ENCODE data around the gene ACVR1B.

Gene ACVR1B

DNA sequence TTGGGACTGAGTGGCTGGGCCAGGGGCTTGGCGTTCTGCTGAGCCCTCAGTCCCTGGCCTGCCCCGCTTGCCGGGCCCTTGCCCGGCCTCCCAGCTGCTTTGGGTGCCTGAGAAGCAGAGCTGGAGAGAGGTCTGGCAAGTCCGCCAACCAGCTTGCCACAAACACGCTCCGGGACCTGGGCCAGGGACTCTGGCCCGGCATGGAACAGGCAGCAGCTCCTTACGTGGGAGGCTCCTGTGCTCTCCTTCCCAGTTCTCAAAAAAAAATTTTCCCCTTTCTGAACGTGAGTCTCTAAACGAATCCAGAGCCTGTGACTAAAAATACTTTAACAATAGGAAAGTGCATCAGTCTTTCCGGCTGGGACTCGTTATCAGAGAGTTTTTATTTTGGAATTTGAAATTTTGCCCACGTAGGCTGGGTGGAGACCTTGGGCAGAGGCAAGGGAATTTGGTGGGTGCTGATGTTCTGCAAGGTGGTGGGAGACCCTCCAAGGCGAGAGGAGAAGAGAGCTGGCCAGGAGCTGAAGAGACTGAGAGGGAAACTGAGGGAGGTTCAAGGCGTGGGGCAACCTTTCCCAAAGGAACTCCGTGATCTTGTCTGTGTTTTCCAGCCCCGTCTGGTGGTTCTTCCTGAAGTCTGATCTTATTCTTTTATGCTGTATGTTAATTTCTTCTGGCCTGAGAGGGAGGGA is 92.9 kb downstream of the ACVR1B start:
- no peak for TF ChIP-seq CTCF (IDR thresholded peaks at IDR 0.05; ENCODE audit: insufficient read depth, low read depth, low read length, missing control alignments)
- no peak for DNase-seq (ENCODE audit: low read depth)
- H3K4me3 ChIP-seq (ENCODE audit: low read depth, low read length), result no peak overlapping the region

DNA sequence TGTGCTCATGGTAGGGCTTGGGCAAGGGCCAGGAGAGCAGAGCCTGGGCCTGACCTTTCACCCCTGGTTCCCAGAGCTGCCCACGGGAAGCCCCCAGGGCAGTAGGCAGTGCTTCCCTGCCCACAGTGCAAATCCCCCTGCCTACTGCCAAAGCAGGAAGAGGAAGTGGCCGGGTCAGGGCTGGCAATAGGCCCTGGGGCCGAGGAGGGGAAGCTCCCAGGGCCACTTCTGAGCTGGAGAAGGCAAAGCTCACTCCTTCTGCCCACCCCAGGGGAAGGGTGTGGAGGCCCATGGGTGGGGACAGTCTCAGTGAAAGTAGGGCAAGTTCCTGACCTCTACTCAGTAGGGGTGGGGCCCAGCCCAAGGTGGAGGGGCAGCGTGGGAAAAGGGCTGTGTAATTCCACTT is 94.3 kb downstream of the ACVR1B start:
- no peak for TF ChIP-seq CTCF (IDR thresholded peaks at IDR 0.05; ENCODE audit: insufficient read depth, low read depth, low read length, missing control alignments)
- peak; percentile 34 for DNase-seq (ENCODE audit: low read depth)
- no peak overlapping the region for H3K4me3 ChIP-seq (ENCODE audit: low read depth, low read length)
